ENCODE measurements around the gene DLG2.

The DLG2 gene

DNA sequence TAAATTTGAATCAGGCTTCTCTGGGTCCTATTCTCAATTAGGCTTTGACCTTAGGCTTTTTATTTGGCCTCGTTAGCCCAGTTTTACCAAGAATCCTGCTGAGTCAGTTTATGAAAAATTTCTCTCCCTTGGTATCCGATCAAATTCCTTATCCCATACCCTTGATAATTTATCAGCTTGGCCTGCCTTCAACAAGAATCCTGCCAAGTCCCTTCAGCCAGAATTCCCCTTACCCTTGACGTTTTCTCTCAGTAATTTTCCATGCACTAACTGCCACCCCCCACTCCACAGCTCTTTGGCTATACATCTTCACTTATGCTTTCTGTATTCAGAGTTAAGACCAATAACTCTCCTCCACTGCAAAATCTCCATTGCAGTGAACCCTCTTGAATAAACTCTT lies 1530.0 kb downstream of the DLG2 start:
- no peak for DNase-seq (ENCODE audit: low read depth)

DNA sequence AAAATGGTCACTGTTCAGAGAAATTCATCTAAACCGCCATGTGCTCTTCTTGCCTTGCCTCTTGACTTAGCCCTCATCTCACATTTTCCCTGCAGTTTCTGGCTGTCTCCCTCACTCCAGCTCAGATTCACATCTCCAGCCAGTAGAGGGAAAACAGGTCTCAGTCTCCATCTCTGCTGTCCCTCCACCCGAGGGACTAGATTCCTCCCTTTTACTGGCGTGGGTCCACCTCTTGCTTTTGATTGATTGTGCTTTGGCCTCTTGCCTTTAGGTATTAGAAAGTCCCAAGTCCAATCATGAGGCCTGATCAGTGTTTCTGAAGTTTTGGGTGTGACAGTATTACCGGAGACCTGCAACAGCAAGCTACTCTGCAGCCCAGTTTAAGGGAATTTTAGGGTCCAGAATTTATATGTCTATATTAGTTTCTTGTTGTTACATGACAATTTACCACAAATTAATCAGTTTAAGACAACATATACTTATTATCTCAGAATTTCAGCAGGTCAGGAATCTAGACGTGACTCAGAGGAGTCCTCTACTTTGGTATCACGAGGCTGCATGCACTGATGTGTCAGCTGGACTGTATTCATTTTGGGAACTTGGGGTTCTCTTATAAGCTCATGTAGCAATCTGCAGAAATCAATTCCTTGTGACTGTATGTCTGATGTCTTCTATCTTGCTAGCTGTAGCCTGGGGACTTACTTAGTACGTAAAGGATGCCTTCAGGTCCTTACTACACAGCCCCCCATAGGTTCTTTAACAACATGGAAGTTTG lies 1535.7 kb downstream of the DLG2 start:
- no peak for DNase-seq (ENCODE audit: low read depth)

GRCh38 chr11:84089072-84090057 lies 1537.8 kb downstream of the DLG2 start:
- DNase-seq (ENCODE audit: low read depth): no peak

DNA sequence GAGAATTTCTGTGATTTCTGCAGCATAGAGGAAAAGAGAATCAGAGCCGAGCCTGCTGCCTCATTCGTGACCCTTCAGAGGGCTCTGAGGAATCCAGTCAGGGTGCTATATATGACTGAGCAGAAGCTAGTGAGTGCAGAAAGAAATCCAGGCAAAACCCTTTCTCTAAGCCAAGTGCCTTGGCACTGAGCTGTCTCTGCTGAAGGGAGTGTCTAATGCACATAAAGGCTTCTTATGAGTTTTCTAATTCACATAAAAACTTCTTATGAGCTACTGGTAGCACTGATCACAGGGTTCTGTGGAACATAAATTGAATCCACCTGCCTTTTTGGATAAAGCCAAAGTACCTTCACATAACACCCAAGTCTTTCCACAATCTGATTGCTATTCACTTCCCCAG lies 1555.3 kb downstream of the DLG2 start:
- no peak for DNase-seq (ENCODE audit: low read depth)

- no peak for DNase-seq (ENCODE audit: low read depth)
These were observed 1558.1 kb downstream of the DLG2 start for GRCh38 chr11:84069048-84069447.

- DNase-seq (ENCODE audit: low read depth): no peak
These were observed 1565.4 kb downstream of the DLG2 start for GRCh38 chr11:84061726-84062125.

- DNase-seq (ENCODE audit: low read depth): no peak
These were observed 1570.3 kb downstream of the DLG2 start for GRCh38 chr11:84056653-84057376.

- no peak for DNase-seq (ENCODE audit: low read depth)
These were observed 1582.0 kb downstream of the DLG2 start for GRCh38 chr11:84045146-84045545.

- no peak for DNase-seq (ENCODE audit: low read depth)
These were observed 1582.4 kb downstream of the DLG2 start for GRCh38 chr11:84044706-84045105.

DNA sequence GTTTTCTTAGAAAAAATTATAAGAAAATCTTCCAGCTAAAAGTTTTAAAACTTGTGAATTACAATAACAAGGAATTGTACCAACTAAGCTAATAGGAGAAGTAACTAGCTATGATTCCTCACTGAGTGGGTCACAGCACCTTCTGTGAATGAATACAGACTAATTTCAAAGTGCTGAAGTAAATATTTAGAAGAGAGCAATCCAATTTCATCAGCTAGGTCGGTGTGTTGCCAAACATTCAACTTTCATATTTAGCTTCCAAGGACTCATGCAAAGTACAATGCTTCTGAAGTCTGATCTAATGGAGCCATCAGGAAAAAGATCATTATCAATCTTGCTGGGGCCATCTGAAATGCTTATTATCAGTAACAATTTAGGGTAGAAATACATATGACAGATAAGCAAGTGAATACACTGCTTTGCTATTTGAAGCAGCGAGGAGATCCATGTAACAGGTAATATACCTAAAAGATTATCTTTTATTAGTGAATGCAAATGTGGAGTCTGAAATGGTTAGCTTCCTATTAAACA lies 1590.4 kb downstream of the DLG2 start:
- no peak for DNase-seq (ENCODE audit: low read depth)

GRCh38 chr11:84035645-84036044 lies 1591.5 kb downstream of the DLG2 start:
- no peak for DNase-seq (ENCODE audit: low read depth)

DNA sequence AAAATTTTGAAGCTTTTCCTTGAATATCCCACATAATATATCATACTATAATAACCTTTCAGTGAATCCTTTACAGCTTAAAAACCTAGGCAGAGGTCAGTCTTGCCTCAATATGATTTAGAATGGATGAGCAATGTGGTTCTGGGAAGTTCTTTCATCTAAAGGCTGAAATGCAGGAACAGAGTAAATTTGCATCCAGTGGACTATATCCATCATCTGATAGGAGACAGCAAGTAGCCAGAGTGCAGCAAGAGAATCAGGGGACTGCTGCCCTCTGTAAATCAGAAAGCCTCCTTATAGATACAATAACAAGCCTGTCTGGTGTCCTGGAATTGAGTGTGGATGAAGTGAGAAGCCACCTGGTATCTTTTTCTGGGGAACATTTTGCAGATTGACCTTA lies 1592.7 kb downstream of the DLG2 start:
- DNase-seq (ENCODE audit: low read depth): no peak

DNA sequence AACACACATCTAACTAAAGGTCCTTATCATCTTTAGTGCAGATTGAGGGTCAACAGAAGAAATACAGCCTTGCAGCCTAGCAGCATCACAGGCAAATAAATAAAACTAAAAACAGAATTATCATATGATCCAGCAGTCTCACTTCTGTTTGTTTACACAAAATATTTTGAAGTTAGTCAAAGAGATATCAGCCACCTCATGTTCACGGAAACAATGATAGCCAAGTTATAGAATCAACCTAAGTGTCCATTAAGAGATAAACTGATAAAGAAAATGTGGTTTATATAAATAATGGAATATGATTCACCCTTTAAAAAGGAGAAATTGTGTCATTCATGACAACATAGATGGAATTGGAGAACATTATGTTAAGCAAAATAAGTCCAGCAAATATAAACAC lies 1602.9 kb downstream of the DLG2 start:
- no peak for DNase-seq (ENCODE audit: low read depth)

GRCh38 chr11:84022695-84023094 lies 1604.4 kb downstream of the DLG2 start:
- no peak for DNase-seq (ENCODE audit: low read depth)

- DNase-seq (ENCODE audit: low read depth): no peak
These were observed 1604.9 kb downstream of the DLG2 start for GRCh38 chr11:84022201-84022600.

- no peak for DNase-seq (ENCODE audit: low read depth)
These were observed 1605.9 kb downstream of the DLG2 start for GRCh38 chr11:84021291-84021690.

- DNase-seq (ENCODE audit: low read depth): no peak
These were observed 1607.5 kb downstream of the DLG2 start for GRCh38 chr11:84019571-84020194.

- DNase-seq (ENCODE audit: low read depth): no peak
These were observed 1612.6 kb downstream of the DLG2 start for GRCh38 chr11:84014539-84014938.

- no peak for DNase-seq (ENCODE audit: low read depth)
These were observed 1614.8 kb downstream of the DLG2 start for GRCh38 chr11:84012171-84012826.

GRCh38 chr11:84003181-84003580 lies 1624.0 kb downstream of the DLG2 start:
- no peak for DNase-seq (ENCODE audit: low read depth)

GRCh38 chr11:83998921-83999320 lies 1628.2 kb downstream of the DLG2 start:
- no peak for DNase-seq (ENCODE audit: low read depth)

Measured in activated T-helper 1 cell treated with Interleukin-2 at 50 U/mL for 16 hours (primary cell).